NB4 (cell line): ENCODE results near the gene CREB3L1.

ENCODE experiments used
- MYC ChIP-seq: IDR thresholded peaks from 2 replicates; pipeline ENCODE4 v1.6.1; 2011; ENCODE audit warnings: low read depth, low read length
- POLR2A ChIP-seq: IDR thresholded peaks from 2 replicates; pipeline ENCODE4 v1.6.1; 2011; ENCODE audit warnings: mild to moderate bottlenecking; ENCODE audit not compliant: insufficient read length; ENCODE audit errors: extremely low read depth
- TF ChIP-seq, protein P1 (sequence below): IDR thresholded peaks from one replicate; pipeline ENCODE4 v1.5.1; 2012; ENCODE audit warnings: low read depth, low read length
- TF ChIP-seq, protein P2 (sequence below): IDR thresholded peaks from 2 replicates; pipeline ENCODE4 v1.6.1; 2011; ENCODE audit warnings: low read depth, low read length

DNA sequence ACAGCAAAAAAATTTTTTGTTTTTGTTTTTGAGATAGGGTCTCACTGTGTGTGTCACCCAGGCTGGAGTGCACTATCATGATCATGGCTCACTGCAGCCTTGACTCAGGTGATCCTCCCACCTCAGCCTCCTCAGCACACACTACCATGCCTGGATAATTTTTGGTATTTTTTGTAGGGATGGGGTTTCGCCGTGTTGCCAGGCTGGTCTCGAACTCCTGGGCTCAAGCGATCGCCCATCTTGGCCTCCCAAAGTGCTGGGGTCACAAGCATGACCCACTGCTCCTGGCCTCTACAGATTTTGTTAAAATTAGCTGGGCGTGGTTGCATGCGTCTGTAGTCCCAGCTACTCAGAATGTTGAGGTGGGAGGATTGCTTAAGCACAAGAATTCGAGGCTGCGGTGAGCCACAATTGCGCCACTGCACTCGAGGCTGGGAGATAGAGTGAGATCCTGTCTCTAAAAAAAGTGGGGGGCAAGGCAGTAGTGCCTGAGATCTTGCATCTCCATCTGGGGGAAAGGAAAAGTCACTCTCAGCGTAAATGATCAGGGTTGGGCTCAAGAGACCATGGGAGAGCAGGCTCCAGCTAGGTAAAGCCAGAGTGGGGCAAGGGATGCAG lies 59.2 kb downstream of the CREB3L1 start:
- TF ChIP-seq, protein P1, sequence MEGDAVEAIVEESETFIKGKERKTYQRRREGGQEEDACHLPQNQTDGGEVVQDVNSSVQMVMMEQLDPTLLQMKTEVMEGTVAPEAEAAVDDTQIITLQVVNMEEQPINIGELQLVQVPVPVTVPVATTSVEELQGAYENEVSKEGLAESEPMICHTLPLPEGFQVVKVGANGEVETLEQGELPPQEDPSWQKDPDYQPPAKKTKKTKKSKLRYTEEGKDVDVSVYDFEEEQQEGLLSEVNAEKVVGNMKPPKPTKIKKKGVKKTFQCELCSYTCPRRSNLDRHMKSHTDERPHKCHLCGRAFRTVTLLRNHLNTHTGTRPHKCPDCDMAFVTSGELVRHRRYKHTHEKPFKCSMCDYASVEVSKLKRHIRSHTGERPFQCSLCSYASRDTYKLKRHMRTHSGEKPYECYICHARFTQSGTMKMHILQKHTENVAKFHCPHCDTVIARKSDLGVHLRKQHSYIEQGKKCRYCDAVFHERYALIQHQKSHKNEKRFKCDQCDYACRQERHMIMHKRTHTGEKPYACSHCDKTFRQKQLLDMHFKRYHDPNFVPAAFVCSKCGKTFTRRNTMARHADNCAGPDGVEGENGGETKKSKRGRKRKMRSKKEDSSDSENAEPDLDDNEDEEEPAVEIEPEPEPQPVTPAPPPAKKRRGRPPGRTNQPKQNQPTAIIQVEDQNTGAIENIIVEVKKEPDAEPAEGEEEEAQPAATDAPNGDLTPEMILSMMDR: no peak
- TF ChIP-seq POLR2A: no peak
- TF ChIP-seq, protein P2, sequence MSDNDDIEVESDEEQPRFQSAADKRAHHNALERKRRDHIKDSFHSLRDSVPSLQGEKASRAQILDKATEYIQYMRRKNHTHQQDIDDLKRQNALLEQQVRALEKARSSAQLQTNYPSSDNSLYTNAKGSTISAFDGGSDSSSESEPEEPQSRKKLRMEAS: peak; percentile 61
- peak; percentile 67; the same call in 1 of the 2 replicates for TF ChIP-seq MYC
